Prostate gland (tissue), 2 donors: ENCODE results near the gene TMEM50B. TPM values are rescaled to one million over a fixed set of nuclear protein-coding genes. Genes with fewer than 3 reads are reported as not detected.

Source experiments
- DNase-seq: peaks from one replicate; pipeline ENCODE4 v3.0.0-alpha.2; 2019; ENCODE audit warnings: low spot score
- H3K27ac ChIP-seq, 2 donors: fragments of 200-600 bp; sonication (generic); 2 replicates each; pipeline ENCODE4 v1.5.1; 2017 to 2019
- H3K27me3 ChIP-seq: fragments of 200-600 bp; sonication (generic); replicated peaks from 2 replicates; pipeline ENCODE4 v1.5.1; 2019; ENCODE audit not compliant: insufficient read depth
- H3K36me3 ChIP-seq, 2 donors: fragments of 200-600 bp; sonication (generic); 1 replicate in 1 of 2; 2 replicates in 1 of 2; pipeline versions ENCODE4 v1.5.1 to v1.8.1; 2017 to 2019
- H3K4me1 ChIP-seq: fragments of 200-600 bp; sonication (generic); replicated peaks from 2 replicates; pipeline ENCODE4 v1.5.1; 2019
- H3K4me3 ChIP-seq, 2 donors: fragments of 200-600 bp; sonication (generic); 2 replicates each; pipeline ENCODE4 v1.5.1; 2017 to 2019
- H3K9me3 ChIP-seq: fragments of 200-600 bp; sonication (generic); 2 replicates; pipeline ENCODE4 v1.5.1; 2017
- CTCF ChIP-seq, 4 experiments: fragments of 200-600 bp in 2 of 4; fragments of 450-650 bp in 2 of 4; sonication (generic) in 2 of 4; IDR thresholded peaks; 1 replicate in 3 of 4; 2 replicates in 1 of 4; pipeline ENCODE4 v1.5.1; 2016 to 2019; ENCODE audit warnings: antibody characterized with exemption in 4 of 4, mild to moderate bottlenecking in 2 of 4, moderate library complexity in 2 of 4
- POLR2A ChIP-seq: fragments of 450-650 bp; IDR thresholded peaks from one replicate; pipeline ENCODE4 v1.6.1; 2016; ENCODE audit warnings: antibody characterized with exemption, mild to moderate bottlenecking
- POLR2AphosphoS5 ChIP-seq: sonication (generic); formaldehyde crosslinking; IDR thresholded peaks from one replicate; pipeline ENCODE4 v1.6.1; 2017; ENCODE audit warnings: antibody characterized with exemption
- WGBS: methylation state at CpG from one replicate; pipeline ENCODE4 v1.1.5; 2018; 5-methylcytosine and 5-hydroxymethylcytosine counted together
- intact Hi-C: fragments of 100-400 bp; cut with DNase I; formaldehyde crosslinking; loops from one replicate; pipeline ENCODE4 v1.14.2; 2022
- total RNA-seq, 2 donors: library from RNA; depleted of rRNA; stranded (reverse); fragments of >200 nt; gene quantifications; one replicate each; pipeline ENCODE4 v1.1.0, GENCODE V29; 2016

Gene TMEM50B
- total RNA-seq, 2 donors from 2014 or later = 65.9 to 67.4 TPM

DNA sequence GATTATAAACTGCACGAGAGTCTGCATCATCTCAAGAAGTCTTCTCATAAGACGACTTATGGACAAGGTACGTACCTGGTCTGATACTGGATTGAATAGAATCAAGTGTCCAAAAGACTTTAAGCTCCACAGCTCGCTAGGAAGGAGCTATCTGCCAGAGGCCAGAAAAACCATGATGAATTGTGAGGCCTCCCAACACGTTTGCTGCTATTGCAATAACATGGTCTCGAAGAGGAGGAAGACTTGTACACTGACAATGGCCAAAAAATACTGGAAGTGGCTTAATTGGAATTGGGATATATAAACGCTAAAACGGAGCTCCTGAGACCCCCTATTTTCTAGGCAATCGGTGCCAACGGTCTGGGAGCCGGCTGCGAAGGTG is 11.2 kb upstream of the TMEM50B start:
- intact Hi-C loops = no loop called here
- no peak for DNase-seq
- Histone ChIP-seq H3K36me3 (no peaks in the 10 kb centered on the region), H3K4me1 (no peaks in the 10 kb centered on the region), H3K4me3 (peak overlapping the region; percentile 59 to 67), H3K27ac (peak overlapping the region; percentile 79 to 82), H3K27me3 (no peaks in the 10 kb centered on the region), H3K9me3 (no peaks in the 10 kb centered on the region)
- TF ChIP-seq CTCF (IDR thresholded peaks at IDR 0.05) = no peak
- no peak for TF ChIP-seq POLR2A
- no peak for TF ChIP-seq POLR2AphosphoS5
- 9% methylated on average over 12 of the region's 12 CpGs for WGBS

- Histone ChIP-seq H3K27me3 (no peaks in the 10 kb centered on the region), H3K4me3 (no peak overlapping the region), H3K36me3 (no peaks in the 10 kb centered on the region), H3K27ac (no peak overlapping the region), H3K4me1 (no peaks in the 10 kb centered on the region), H3K9me3 (no peaks in the 10 kb centered on the region)
- 86% methylated on average over 4 of the region's 4 CpGs for WGBS
- no peak for DNase-seq
- intact Hi-C loops = no loop called here
- TF ChIP-seq POLR2AphosphoS5 = no peak
- TF ChIP-seq POLR2A = no peak
- no peak for TF ChIP-seq CTCF (IDR thresholded peaks at IDR 0.05)
These were observed 9.2 kb upstream of the TMEM50B start for GRCh38 chr21:33488936-33489335.

DNA sequence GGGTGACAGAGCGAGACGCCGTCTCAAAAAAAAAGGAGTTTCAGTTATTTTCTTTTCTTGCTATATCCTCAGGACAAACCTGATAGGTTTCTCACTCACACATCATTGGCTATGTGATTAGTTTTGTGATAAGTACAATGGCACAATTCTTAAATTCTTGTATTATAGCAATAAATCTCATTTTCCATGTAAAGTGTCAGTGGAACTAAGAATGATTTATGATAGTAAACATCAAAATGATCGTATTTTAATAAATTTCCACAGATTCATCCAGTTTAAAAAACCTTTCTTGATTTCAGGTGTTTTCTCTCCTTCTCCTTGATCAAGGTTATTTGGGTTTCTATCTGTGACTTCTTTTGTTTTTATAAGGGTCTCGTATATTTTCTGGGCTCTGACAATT is 8.2 kb upstream of the TMEM50B start:
- Histone ChIP-seq H3K27me3 (no peaks in the 10 kb centered on the region), H3K27ac (no peak overlapping the region), H3K9me3 (no peaks in the 10 kb centered on the region), H3K36me3 (no peaks in the 10 kb centered on the region), H3K4me3 (no peak overlapping the region), H3K4me1 (no peaks in the 10 kb centered on the region)
- no peak for DNase-seq
- WGBS = 93% methylated on average over 5 of the region's 5 CpGs
- TF ChIP-seq POLR2AphosphoS5 = no peak
- TF ChIP-seq POLR2A = no peak
- no peak for TF ChIP-seq CTCF (IDR thresholded peaks at IDR 0.05)
- intact Hi-C loops = no loop called here

- no peak for DNase-seq
- H3K9me3 ChIP-seq = no peaks in the 10 kb centered on the region
- no peak for TF ChIP-seq POLR2A
These were observed 1.7 kb upstream of the TMEM50B start for GRCh38 chr21:33481314-33481943.

DNA sequence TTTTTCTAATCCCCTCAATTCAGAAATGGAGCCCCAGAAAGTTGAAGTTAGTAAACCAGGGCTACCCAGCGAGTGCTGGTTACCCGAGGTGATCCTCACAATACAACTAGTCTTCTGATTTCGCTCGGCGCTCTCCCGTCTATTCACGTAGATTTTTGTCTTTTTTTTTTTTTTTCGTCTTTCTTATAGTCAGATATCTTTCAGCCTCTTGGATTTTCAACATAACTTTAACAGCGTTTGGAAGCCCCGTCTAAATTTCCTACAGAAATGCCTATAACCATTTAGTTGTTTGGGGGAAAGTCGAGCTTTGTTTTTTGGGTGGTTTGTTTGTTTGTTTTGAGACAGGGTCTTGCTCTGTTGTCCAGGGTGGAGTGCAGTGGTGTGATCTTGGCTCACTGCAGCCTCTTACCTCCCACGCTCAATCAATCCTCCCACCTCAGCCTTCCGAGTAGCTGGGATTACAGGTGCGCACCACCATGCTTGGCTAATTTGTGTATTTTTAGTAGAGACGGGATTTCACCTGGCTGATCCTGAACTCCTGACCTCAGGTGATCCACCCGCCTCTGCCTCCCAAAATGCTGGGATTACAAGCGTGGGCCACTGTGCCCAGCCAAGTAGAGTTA is 818 bp upstream of the TMEM50B start:
- TF ChIP-seq POLR2A (no peak), POLR2AphosphoS5 (no peak), CTCF (IDR thresholded peaks at IDR 0.05) (no peak)
- WGBS = 25% methylated on average over 17 of the region's 17 CpGs
- peak overlapping the region; percentile 84 to 94 for H3K4me3 ChIP-seq
- intact Hi-C loops = no loop called here
- DNase-seq = no peak
- peaks cover 4% of the 10 kb centered on the region for H3K4me1 ChIP-seq
- no peaks in the 10 kb centered on the region for H3K9me3 ChIP-seq
- H3K27me3 ChIP-seq = no peaks in the 10 kb centered on the region
- peak overlapping the region; percentile 80 to 94 for H3K27ac ChIP-seq
- H3K36me3 ChIP-seq = no peaks in the 10 kb centered on the region

More at GRCh38 chr21:33481314-33481943, 1.7 kb upstream of the TMEM50B start:
- H3K36me3 ChIP-seq = no peaks in the 10 kb centered on the region
- no peak overlapping the region for H3K27ac ChIP-seq
- peaks cover 4% of the 10 kb centered on the region for H3K4me1 ChIP-seq
- no peak overlapping the region for H3K4me3 ChIP-seq
- WGBS = 83% methylated on average over 7 of the region's 9 CpGs
- no peaks in the 10 kb centered on the region for H3K27me3 ChIP-seq
- intact Hi-C loops = no loop called here
